Activated effector memory CD4-positive, alpha-beta T cell treated with Interleukin-2 at 50 U/mL for 16 hours (primary cell): ENCODE results near the gene SREK1.

Source experiments
- DNase-seq: peaks from one replicate; pipeline ENCODE4 v3.0.0-alpha.2; 2020

SREK1 gene

DNA sequence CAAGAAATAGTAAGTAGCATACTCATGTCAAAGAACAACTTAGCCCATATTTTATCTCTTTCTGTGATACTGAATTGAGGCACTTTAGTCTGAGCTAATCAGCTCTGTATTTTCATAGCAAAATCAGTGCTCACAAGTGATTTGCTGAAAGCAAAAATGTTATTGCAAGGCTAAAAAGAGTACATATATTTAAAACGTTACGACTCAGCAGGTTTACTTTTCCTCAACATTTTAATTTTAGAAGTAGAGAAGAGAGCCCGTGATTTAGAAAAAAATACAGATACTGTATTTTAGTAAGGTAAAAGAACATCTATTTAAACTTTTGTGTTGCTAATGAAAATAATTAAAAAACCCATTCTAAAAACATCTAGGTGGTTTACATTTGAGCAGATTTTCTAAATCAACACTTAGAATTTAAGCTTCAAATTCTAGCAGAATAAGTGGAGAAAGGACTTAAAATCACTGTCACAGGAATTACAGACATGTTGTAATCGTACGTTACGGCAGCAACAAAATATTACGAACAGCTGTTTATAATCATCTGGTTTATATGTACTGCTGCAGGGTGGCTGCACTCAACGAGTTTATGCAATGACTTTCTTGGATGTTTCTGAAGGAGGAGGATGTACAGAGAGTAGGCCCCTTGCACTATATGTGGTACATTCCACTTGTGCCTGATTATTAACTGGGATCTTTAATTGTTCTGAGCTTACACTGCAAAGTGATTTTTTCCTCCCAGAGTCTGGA is 20.1 kb downstream of the SREK1 start:
- no peak for DNase-seq

DNA sequence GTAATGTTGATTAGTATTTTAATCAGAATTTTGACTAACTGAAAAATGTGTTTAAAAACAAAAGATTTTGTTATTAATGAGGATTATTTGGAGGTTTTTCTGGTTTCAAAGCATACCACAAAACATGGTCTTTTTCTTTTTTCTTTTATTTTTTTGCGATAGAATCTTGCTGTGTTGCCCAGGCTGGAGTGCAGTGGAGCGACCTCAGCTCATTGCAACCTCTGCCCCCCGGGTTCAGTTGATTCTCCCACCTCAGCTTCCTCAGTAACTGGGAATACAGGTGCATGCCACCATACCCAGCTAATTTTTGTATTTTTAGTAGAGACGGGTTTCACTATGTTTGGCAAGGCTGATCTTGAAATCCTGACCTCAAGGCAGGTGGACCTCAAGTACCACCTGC is 24.1 kb downstream of the SREK1 start:
- no peak for DNase-seq

- no peak for DNase-seq
Measured at GRCh38 chr5:66169534-66169933, 25.4 kb downstream of the SREK1 start.

- no peak for DNase-seq
Measured at GRCh38 chr5:66170195-66170919, 26.3 kb downstream of the SREK1 start.

GRCh38 chr5:66171349-66172344 is 27.5 kb downstream of the SREK1 start:
- no peak for DNase-seq

GRCh38 chr5:66174338-66174737 is 30.2 kb downstream of the SREK1 start:
- DNase-seq: no peak

DNA sequence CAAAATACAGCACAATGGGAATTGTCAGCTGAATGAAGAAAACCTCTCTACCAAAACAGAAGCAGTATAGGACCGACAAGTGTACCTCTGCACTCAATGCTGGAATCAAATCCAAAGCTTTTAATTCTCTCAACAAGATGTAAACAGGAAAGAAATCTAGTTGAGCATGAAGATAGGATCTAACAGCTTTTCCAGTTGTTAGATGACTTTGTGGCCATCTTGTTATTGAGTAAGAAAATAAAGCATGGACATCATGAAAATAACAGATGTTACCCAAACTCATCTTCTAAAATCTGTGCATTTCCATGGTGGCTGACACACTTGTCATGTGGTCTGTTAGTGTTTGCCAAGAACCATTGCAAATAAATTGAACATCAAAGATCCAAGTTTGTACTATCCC is 34.7 kb downstream of the SREK1 start:
- DNase-seq: no peak

DNA sequence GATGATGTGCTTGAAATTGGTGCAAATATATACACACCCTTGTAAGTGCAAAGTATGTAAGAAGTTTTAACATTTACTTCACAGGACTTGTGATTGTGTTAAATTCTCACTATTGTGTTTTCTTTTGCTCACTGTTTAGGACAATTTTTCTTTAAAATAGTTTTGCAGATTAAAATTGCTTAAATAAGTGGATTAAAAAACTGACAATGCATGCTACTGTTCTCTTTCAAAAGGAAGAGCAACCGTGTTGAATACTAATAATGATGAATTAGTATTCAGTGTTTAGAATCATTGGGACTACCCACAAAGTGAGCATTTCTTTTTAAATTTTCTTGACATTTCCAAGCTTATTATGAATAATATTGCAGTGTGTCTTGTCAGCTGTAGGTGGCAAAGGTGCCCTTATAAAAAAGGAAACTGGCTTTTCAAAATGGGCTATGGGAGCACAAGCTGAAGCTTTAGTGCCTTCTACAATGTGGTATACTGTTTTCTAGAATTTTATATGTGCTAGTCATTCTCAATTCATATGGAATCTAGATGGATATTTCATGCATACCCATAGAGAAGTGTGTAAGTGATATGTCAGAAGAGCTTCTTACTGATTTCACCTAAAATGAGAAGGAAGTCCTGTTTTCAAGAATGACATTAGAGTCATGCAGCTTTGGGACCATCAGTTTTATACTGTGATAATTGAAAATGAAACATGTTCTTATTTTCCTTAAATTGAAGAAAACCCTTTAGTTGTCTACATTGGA is 35.4 kb downstream of the SREK1 start:
- no peak for DNase-seq

GRCh38 chr5:66180282-66181155 is 36.4 kb downstream of the SREK1 start:
- no peak for DNase-seq

DNA sequence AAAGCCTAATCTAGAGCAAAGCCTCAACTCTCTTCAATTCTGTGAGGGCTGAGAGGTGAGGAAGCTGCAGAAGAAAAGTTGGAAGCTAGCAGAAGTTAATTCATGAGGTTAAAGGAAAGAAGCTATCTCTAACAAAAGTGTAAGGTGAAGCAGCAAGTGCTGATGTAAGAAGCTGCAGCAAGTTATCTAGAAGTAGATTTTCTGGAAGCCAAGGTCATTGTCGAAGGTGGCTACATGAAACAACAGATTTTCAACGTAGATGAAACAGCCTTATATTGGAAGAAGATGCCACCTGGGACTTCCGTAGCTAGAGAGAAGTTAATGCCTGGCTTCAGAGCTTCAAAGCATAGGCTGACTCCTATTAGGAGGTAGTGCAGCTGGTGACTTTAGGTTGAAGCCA is 42.0 kb downstream of the SREK1 start:
- no peak for DNase-seq

DNA sequence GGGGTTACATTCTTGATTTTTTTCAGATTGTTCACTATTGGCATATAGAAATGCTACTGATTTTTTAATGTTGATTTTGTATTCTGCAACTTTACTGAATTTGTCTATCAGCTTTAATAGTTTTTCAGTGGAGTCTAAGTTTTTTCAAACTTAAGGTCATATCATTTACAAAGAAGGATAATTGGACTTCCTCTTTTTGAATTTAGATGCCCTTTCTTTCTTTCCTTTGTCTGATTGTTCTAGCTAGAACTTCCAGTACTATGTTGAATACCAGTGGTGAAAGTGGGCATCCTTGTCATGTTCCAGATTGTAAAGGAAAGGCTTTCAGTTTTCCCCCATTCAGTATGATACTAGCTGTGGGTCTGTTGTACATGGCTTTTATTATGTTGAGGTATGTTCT is 49.3 kb downstream of the SREK1 start:
- DNase-seq: no peak

- no peak for DNase-seq
Measured at GRCh38 chr5:66197764-66198405, 53.8 kb downstream of the SREK1 start.

GRCh38 chr5:66198837-66199236 is 54.7 kb downstream of the SREK1 start:
- no peak for DNase-seq

DNA sequence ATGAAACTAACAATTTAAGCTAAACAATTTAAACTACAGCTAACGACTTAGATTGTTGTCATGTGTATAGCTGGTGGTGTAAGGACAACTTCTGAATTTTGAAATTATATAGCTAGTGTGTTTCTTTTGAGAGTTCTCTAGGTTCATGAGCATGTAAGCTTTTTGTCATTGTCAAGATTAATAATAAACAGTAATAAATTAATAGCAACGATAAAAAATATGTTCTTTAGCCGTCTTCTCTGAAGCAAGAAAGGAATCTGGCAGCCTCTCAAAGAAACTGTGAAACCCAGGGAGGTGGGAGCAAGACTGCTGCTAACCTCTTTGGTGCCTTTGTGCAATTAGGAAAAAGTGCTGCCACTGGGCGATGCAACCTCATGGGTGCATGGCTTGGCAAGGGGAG is 59.4 kb downstream of the SREK1 start:
- DNase-seq: no peak

DNA sequence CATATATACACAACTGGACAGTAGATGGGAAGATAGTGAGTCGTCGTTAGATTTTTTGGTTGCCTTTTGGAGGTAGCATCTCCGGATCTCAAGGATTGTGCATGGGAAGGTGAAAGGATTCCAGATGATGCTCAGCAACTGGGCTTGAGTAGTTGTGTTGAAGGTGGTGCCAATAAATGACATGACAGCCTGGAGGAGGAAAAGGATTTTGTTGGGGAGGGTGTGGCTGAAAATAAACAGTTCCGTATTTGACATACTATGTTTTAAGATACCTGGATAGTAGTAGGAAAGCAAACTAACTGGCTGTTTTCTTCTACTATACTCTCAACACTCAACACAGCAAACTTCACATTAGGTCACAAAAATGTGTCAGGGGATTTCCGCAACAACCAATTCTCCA is 62.4 kb downstream of the SREK1 start:
- no peak for DNase-seq

DNA sequence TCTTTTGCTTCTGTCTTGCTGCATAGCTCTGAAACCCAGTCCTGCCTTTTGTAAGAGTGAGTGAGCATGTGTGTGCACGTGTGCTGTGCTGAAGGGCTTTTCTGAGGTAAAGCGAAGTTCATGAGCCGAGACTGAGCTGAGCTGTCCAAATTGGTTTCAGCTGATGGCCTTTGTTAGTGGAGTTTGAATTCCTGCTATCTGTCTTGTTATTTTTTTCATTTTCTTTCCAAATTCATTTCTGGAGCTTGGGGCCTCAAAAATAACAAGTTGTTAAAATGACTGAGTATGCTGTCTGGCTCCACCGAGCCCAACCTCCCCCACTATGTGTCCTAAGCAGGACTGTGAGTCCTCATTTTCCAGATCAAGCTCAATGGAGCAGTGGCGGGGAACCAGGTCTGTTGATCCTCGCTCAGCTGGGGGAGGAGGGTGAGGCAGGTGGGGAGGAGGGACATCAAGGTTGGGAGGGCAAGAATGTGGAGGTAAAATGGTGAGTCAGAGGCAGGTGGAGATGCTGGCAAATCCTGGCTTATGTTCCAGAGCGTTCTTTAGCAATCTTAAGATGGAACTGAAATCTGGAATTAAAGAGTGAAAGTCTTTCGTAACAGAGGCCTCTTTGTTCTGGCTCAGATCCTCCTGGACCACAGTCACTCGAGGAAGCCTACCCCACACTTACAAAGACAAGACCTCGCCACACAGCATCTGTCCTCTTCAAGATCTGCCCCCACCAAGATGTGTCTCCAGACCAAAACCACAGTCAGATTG is 63.9 kb downstream of the SREK1 start:
- DNase-seq: no peak

DNA sequence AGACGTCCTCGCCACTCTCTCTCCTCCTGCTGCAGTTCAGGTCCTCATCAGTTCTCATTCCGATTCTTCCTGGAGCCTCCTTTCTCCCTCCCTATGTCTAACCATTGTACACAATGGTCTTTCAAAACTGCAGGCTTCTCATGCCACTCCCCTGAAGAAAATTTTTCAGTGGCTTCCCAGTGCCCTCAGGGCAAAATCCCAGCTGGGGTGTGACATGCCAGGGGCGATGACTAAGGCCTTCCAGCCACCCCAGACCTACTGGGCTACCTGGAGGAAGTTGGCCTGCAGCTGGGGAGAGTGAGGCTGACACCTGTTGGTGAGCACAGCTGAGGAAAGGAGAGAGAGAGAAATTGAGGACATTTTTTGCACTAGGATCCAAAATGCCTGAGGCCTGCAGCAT is 65.2 kb downstream of the SREK1 start:
- DNase-seq: no peak

GRCh38 chr5:66209794-66210193 is 65.7 kb downstream of the SREK1 start:
- no peak for DNase-seq

DNA sequence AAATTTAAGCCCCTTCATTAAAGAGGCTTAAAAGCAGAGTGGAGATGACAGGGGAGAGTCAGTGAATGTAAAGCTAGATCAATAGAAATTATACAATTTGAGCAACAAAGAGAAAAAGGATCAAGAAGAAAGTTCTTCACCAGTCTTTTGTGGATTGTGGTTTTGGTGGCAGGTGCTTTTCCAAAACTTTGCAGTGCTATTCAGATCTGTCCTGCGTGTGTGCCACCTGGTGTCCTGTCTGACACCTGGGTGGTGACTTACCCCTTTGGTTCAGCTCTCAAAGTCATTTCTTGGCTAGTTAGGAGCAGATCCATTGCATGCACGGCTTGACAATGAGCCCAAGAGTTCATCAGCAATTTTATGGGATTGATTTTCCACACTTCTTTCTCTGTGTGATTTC is 69.4 kb downstream of the SREK1 start:
- no peak for DNase-seq

DNA sequence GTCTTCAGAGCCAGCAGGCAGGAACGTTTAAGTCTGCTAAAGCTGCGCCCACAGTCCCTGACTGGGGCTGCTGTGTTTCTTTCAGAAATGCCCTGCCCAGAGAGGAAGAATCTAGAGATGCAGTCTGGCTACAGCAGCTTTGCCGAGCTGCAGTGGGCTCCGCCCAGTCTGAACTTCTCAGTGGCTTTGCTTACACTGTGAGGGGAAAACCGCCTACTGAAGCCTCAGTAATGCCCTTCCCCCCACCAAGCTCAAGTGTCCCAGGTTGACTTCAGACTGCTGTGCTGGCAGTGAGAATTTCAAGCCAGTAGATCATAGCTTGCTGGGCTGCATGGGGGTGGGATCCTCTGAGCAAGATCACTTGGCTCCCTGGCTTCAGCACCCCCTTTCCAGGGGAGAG is 78.4 kb downstream of the SREK1 start:
- DNase-seq: no peak
